SU-DHL-6 (cell line): Measurements from ENCODE around the gene SIAE.
"Not testable (repeated sequence)": the region's sequence is repeated elsewhere in the genome, so short reads cannot be mapped to it uniquely, and the experiment has no call there.

Source experiments
- H2AFZ ChIP-seq: fragments of 200-600 bp; sonication (generic); 2 replicates; pipeline ENCODE4 v1.6.1; 2014; ENCODE audit warnings: low read depth, mild to moderate bottlenecking, moderate library complexity, mixed read lengths, antibody characterized with exemption, low read length; ENCODE audit not compliant: severe bottlenecking
- H3F3A ChIP-seq: fragments of 200-600 bp; shearing (Covaris generic); 2 replicates; pipeline ENCODE4 v1.6.0; 2016; ENCODE audit warnings: antibody characterized with exemption, mild to moderate bottlenecking; ENCODE audit not compliant: insufficient read depth
- H3K27ac ChIP-seq: fragments of 200-600 bp; sonication (generic); 2 replicates; pipeline ENCODE4 v1.5.1; 2016; ENCODE audit warnings: low read depth, mild to moderate bottlenecking, low read length, moderate library complexity, mixed read lengths
- H3K27me3 ChIP-seq: fragments of 200-600 bp; sonication (generic), shearing (Covaris generic); 2 replicates; pipeline ENCODE4 v1.6.0; 2014; ENCODE audit warnings: mild to moderate bottlenecking, low read length
- H3K36me3 ChIP-seq: fragments of 200-600 bp; sonication (generic); 2 replicates; pipeline ENCODE4 v1.6.1; 2014; ENCODE audit warnings: mild to moderate bottlenecking, low read length, mixed read lengths
- H3K4me2 ChIP-seq: fragments of 300-600, 200-600 bp; shearing (Covaris generic), sonication (generic); 2 replicates; pipeline ENCODE4 v1.6.0; 2014; ENCODE audit warnings: low read length, low read depth, mild to moderate bottlenecking; ENCODE audit not compliant: poor library complexity, severe bottlenecking
- H3K4me3 ChIP-seq: fragments of 200-600 bp; sonication (generic); 2 replicates; pipeline ENCODE4 v1.5.1; 2014; ENCODE audit warnings: antibody characterized with exemption, low read length, mild to moderate bottlenecking, mixed read lengths; ENCODE audit not compliant: insufficient read depth, poor library complexity, severe bottlenecking
- H3K79me2 ChIP-seq: fragments of 200-600 bp; sonication (generic); 2 replicates; pipeline ENCODE4 v1.6.1; 2014; ENCODE audit warnings: mild to moderate bottlenecking, low read length, moderate library complexity; ENCODE audit not compliant: insufficient read depth
- H3K9ac ChIP-seq: fragments of 200-600 bp; sonication (generic); 2 replicates; pipeline ENCODE4 v1.7.0; 2014; ENCODE audit warnings: mild to moderate bottlenecking, low read length
- H3K9me2 ChIP-seq: fragments of 200-600 bp; sonication (generic); replicated peaks from 2 replicates; pipeline ENCODE4 v1.6.1; 2014; ENCODE audit warnings: low read length; ENCODE audit not compliant: insufficient read depth
- H3K9me3 ChIP-seq: fragments of 200-600 bp; sonication (generic); 2 replicates; pipeline ENCODE4 v1.6.1; 2014; ENCODE audit warnings: low read length, mixed read lengths; ENCODE audit not compliant: insufficient read depth
- H4K20me1 ChIP-seq: fragments of 200-600 bp; sonication (generic); 2 replicates; pipeline ENCODE4 v1.6.1; 2014; ENCODE audit warnings: low read depth, mild to moderate bottlenecking, antibody characterized with exemption, low read length, moderate library complexity, mixed read lengths
- CTCF ChIP-seq: fragments of 200-600 bp; sonication (generic); IDR thresholded peaks from one replicate; pipeline ENCODE4 v1.5.1; 2017; ENCODE audit warnings: antibody characterized with exemption, mild to moderate bottlenecking, low read length, moderate library complexity; ENCODE audit not compliant: insufficient read depth, poor library complexity, severe bottlenecking
- EZH2phosphoT487 ChIP-seq: fragments of 200-600 bp; sonication (generic), shearing (Covaris generic); conservative IDR thresholded peaks from 2 replicates; pipeline ENCODE4 v1.6.1; 2018; ENCODE audit warnings: mild to moderate bottlenecking, antibody characterized with exemption, low read length, moderate library complexity, mixed read lengths

The SIAE gene

GRCh38 chr11:124610295-124610694 lies 63.2 kb downstream of the SIAE start:
- H3K27me3 ChIP-seq: no peaks in the 10 kb centered on the region
- H3K79me2 ChIP-seq: no peaks in the 10 kb centered on the region
- no peak overlapping the region for H3K4me2 ChIP-seq
- H3F3A ChIP-seq: no peaks in the 10 kb centered on the region
- no peak for TF ChIP-seq EZH2phosphoT487
- no peak for TF ChIP-seq CTCF
- no peaks in the 10 kb centered on the region for H3K36me3 ChIP-seq
- no peak overlapping the region for H3K9ac ChIP-seq
- H3K27ac ChIP-seq: no peak overlapping the region
- no peak overlapping the region for H2AFZ ChIP-seq
- no peaks in the 10 kb centered on the region for H3K9me2 ChIP-seq
- no peak overlapping the region for H3K4me3 ChIP-seq
- H4K20me1 ChIP-seq: no peaks in the 10 kb centered on the region
- H3K9me3 ChIP-seq: no peaks in the 10 kb centered on the region

GRCh38 chr11:124608147-124608546 lies 65.4 kb downstream of the SIAE start:
- H3K9me2 ChIP-seq: no peaks in the 10 kb centered on the region
- no peaks in the 10 kb centered on the region for H3K36me3 ChIP-seq
- no peak overlapping the region for H3K27ac ChIP-seq
- H3K4me3 ChIP-seq: no peak overlapping the region
- H3F3A ChIP-seq: no peaks in the 10 kb centered on the region
- no peak overlapping the region for H3K9ac ChIP-seq
- no peak for TF ChIP-seq CTCF
- TF ChIP-seq EZH2phosphoT487: no peak
- H3K9me3 ChIP-seq: no peaks in the 10 kb centered on the region
- no peaks in the 10 kb centered on the region for H3K27me3 ChIP-seq
- no peak overlapping the region for H3K4me2 ChIP-seq
- no peaks in the 10 kb centered on the region for H4K20me1 ChIP-seq
- no peak overlapping the region for H2AFZ ChIP-seq
- no peaks in the 10 kb centered on the region for H3K79me2 ChIP-seq

GRCh38 chr11:124605719-124606118 lies 67.8 kb downstream of the SIAE start:
- Histone ChIP-seq H3K4me3 (no peak overlapping the region), H4K20me1 (no peaks in the 10 kb centered on the region), H3K36me3 (no peaks in the 10 kb centered on the region), H3K4me2 (no peak overlapping the region), H3K79me2 (no peaks in the 10 kb centered on the region), H3K27ac (no peak overlapping the region), H3K9me3 (no peaks in the 10 kb centered on the region), H3K9ac (no peak overlapping the region), H3K27me3 (no peaks in the 10 kb centered on the region), H2AFZ (no peak overlapping the region), H3F3A (no peaks in the 10 kb centered on the region), H3K9me2 (no peaks in the 10 kb centered on the region)
- TF ChIP-seq CTCF (no peak), EZH2phosphoT487 (no peak)

- H3K4me2 ChIP-seq, H3K27ac ChIP-seq, H3K9ac ChIP-seq, H3K36me3 ChIP-seq, H4K20me1 ChIP-seq, H3K27me3 ChIP-seq, H3K4me3 ChIP-seq, H2AFZ ChIP-seq, H3K9me2 ChIP-seq, H3K79me2 ChIP-seq, H3K9me3 ChIP-seq, H3F3A ChIP-seq: not testable (repeated sequence)
Measured at GRCh38 chr11:124602723-124603122, 70.8 kb downstream of the SIAE start.
